Measurements from ENCODE around the gene LRIG1. TPM values are rescaled to one million over a fixed set of nuclear protein-coding genes. Genes with fewer than 3 reads are reported as not detected.

LRIG1 gene
- total and polyA plus RNA-seq, 2 experiments from 2014 or later, result 8.2 to 13.3 TPM

- DNase-seq (ENCODE audit: low spot score), result no peak
- H3K9me2 ChIP-seq (replicated peaks; ENCODE audit: insufficient read depth), result no peaks in the 10 kb centered on the region
- H3K4me2 ChIP-seq, result no peak overlapping the region
- WGBS (ENCODE audit: low lambda C conversion rate, missing lambda C conversion rate), result 58% methylated on average over 2 of the region's 2 CpGs
- no peak overlapping the region for H3K27ac ChIP-seq
- no peaks in the 10 kb centered on the region for H3K4me1 ChIP-seq (ENCODE audit: insufficient read depth)
- H4K20me1 ChIP-seq (ENCODE audit: insufficient read depth, poor library complexity, severe bottlenecking), result no peaks in the 10 kb centered on the region
- H3K4me3 ChIP-seq, result no peak overlapping the region
- no peaks in the 10 kb centered on the region for H3K79me2 ChIP-seq
- no peak overlapping the region for H2AFZ ChIP-seq
- TF ChIP-seq EZH2 (IDR thresholded peaks at IDR 0.05; ENCODE audit: borderline replicate concordance), result no peak
- no peak for TF ChIP-seq CTCF (IDR thresholded peaks at IDR 0.05; ENCODE audit: poor library complexity)
- no peak for TF ChIP-seq EZH2phosphoT487 (IDR thresholded peaks at IDR 0.05; ENCODE audit: low read depth, severe bottlenecking, unreplicated experiment)
- H3K27me3 ChIP-seq, result no peaks in the 10 kb centered on the region
- no peaks in the 10 kb centered on the region for H3K36me3 ChIP-seq (replicated peaks; ENCODE audit: insufficient read depth, low read depth)
- no peaks in the 10 kb centered on the region for H3K9me3 ChIP-seq (ENCODE audit: low read depth)
Measured at GRCh38 chr3:66542153-66542552, 41.3 kb upstream of the LRIG1 start.

- no peak for DNase-seq (ENCODE audit: low spot score)
- Histone ChIP-seq H3K27me3 (no peaks in the 10 kb centered on the region), H2AFZ (no peak overlapping the region), H3K27ac (no peak overlapping the region), H3K36me3 (replicated peaks; ENCODE audit: insufficient read depth, low read depth) (no peaks in the 10 kb centered on the region), H3K4me3 (no peak overlapping the region), H3K4me1 (ENCODE audit: insufficient read depth) (no peaks in the 10 kb centered on the region), H3K79me2 (no peaks in the 10 kb centered on the region), H3K4me2 (no peak overlapping the region), H3K9me2 (replicated peaks; ENCODE audit: insufficient read depth) (no peaks in the 10 kb centered on the region), H3K9me3 (ENCODE audit: low read depth) (no peaks in the 10 kb centered on the region), H4K20me1 (ENCODE audit: insufficient read depth, poor library complexity, severe bottlenecking) (no peaks in the 10 kb centered on the region)
- TF ChIP-seq EZH2 (IDR thresholded peaks at IDR 0.05; ENCODE audit: borderline replicate concordance) (no peak), CTCF (IDR thresholded peaks at IDR 0.05; ENCODE audit: poor library complexity) (no peak), EZH2phosphoT487 (IDR thresholded peaks at IDR 0.05; ENCODE audit: low read depth, severe bottlenecking, unreplicated experiment) (no peak)
- 88% methylated on average over 3 of the region's 3 CpGs for WGBS (ENCODE audit: low lambda C conversion rate, missing lambda C conversion rate)
Measured at GRCh38 chr3:66539466-66539989, 38.7 kb upstream of the LRIG1 start.

GRCh38 chr3:66538390-66538789 lies 37.6 kb upstream of the LRIG1 start:
- Histone ChIP-seq H3K79me2 (no peaks in the 10 kb centered on the region), H3K4me3 (no peak overlapping the region), H3K9me2 (replicated peaks; ENCODE audit: insufficient read depth) (no peaks in the 10 kb centered on the region), H3K27me3 (no peaks in the 10 kb centered on the region), H3K4me1 (ENCODE audit: insufficient read depth) (no peaks in the 10 kb centered on the region), H4K20me1 (ENCODE audit: insufficient read depth, poor library complexity, severe bottlenecking) (no peaks in the 10 kb centered on the region), H3K27ac (no peak overlapping the region), H3K9me3 (ENCODE audit: low read depth) (no peaks in the 10 kb centered on the region), H2AFZ (no peak overlapping the region), H3K36me3 (replicated peaks; ENCODE audit: insufficient read depth, low read depth) (no peaks in the 10 kb centered on the region), H3K4me2 (no peak overlapping the region)
- TF ChIP-seq EZH2 (IDR thresholded peaks at IDR 0.05; ENCODE audit: borderline replicate concordance) (no peak), EZH2phosphoT487 (IDR thresholded peaks at IDR 0.05; ENCODE audit: low read depth, severe bottlenecking, unreplicated experiment) (no peak), CTCF (IDR thresholded peaks at IDR 0.05; ENCODE audit: poor library complexity) (no peak)
- DNase-seq (ENCODE audit: low spot score), result no peak

GRCh38 chr3:66537735-66538134 lies 36.9 kb upstream of the LRIG1 start:
- no peaks in the 10 kb centered on the region for H3K9me2 ChIP-seq (replicated peaks; ENCODE audit: insufficient read depth)
- no peak overlapping the region for H3K4me3 ChIP-seq
- H3K4me2 ChIP-seq, result no peak overlapping the region
- no peak for TF ChIP-seq EZH2phosphoT487 (IDR thresholded peaks at IDR 0.05; ENCODE audit: low read depth, severe bottlenecking, unreplicated experiment)
- TF ChIP-seq CTCF (IDR thresholded peaks at IDR 0.05; ENCODE audit: poor library complexity), result no peak
- no peak for TF ChIP-seq EZH2 (IDR thresholded peaks at IDR 0.05; ENCODE audit: borderline replicate concordance)
- no peaks in the 10 kb centered on the region for H3K36me3 ChIP-seq (replicated peaks; ENCODE audit: insufficient read depth, low read depth)
- H3K27me3 ChIP-seq, result no peaks in the 10 kb centered on the region
- H3K27ac ChIP-seq, result no peak overlapping the region
- 85% methylated on average over 7 of the region's 7 CpGs for WGBS (ENCODE audit: low lambda C conversion rate, missing lambda C conversion rate)
- H3K9me3 ChIP-seq (ENCODE audit: low read depth), result no peaks in the 10 kb centered on the region
- H4K20me1 ChIP-seq (ENCODE audit: insufficient read depth, poor library complexity, severe bottlenecking), result no peaks in the 10 kb centered on the region
- H2AFZ ChIP-seq, result no peak overlapping the region
- H3K4me1 ChIP-seq (ENCODE audit: insufficient read depth), result no peaks in the 10 kb centered on the region
- no peaks in the 10 kb centered on the region for H3K79me2 ChIP-seq
- DNase-seq (ENCODE audit: low spot score), result no peak
